Keratinocyte (primary cell): ENCODE data around the gene DPYSL5.

Experiments used
- EZH2 ChIP-seq: IDR thresholded peaks from one replicate; pipeline ENCODE4 v1.6.1; 2012; ENCODE audit warnings: inconsistent platforms, mild to moderate bottlenecking, low read length, moderate library complexity
- TF ChIP-seq, protein P1 (sequence below), 3 experiments: IDR thresholded peaks in 1 of 3; conservative IDR thresholded peaks in 1 of 3; optimal IDR thresholded peaks in 1 of 3; 2 replicates in 2 of 3; 3 replicates in 1 of 3; pipeline versions ENCODE3 to v1.5.1; 2011; ENCODE audit warnings: low read length in 3 of 3, mild to moderate bottlenecking in 3 of 3, moderate library complexity in 2 of 3, control low read depth in 1 of 3, inconsistent platforms in 1 of 3; ENCODE audit not compliant: insufficient read depth in 2 of 3; ENCODE audit errors: extremely low read depth in 1 of 3

DNA sequence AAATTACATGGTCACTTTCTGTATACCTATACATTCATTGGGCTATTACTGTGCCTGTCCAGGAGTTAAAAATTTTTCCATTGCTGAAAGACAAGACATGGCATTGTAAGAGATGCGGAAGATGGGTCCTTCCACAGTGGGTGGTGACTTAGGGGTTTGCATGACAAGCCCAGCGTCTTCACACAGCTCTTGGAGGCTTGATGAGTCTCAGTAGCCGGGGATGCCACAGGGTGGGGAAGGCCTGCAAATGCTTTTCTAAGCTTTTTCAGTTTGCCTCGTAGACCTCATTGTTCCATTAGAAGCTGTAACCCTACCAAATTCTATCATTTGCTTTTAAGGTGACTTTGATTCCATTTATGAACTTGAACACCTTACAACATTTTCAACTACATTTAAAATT is 104.4 kb downstream of the DPYSL5 start:
- TF ChIP-seq, protein P1, sequence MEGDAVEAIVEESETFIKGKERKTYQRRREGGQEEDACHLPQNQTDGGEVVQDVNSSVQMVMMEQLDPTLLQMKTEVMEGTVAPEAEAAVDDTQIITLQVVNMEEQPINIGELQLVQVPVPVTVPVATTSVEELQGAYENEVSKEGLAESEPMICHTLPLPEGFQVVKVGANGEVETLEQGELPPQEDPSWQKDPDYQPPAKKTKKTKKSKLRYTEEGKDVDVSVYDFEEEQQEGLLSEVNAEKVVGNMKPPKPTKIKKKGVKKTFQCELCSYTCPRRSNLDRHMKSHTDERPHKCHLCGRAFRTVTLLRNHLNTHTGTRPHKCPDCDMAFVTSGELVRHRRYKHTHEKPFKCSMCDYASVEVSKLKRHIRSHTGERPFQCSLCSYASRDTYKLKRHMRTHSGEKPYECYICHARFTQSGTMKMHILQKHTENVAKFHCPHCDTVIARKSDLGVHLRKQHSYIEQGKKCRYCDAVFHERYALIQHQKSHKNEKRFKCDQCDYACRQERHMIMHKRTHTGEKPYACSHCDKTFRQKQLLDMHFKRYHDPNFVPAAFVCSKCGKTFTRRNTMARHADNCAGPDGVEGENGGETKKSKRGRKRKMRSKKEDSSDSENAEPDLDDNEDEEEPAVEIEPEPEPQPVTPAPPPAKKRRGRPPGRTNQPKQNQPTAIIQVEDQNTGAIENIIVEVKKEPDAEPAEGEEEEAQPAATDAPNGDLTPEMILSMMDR (optimal IDR thresholded peaks at IDR 0.05 in 1 of 3, IDR thresholded peaks at IDR 0.05 in 1 of 3, conservative IDR thresholded peaks at IDR 0.05 in 1 of 3; ENCODE audit: extremely low read depth in 1 of 3, insufficient read depth in 2 of 3, low read length in 3 of 3) = no peak
- TF ChIP-seq EZH2 = no peak
